ENCODE results near the gene SGIP1. TPM values are rescaled to one million over a fixed set of nuclear protein-coding genes. Genes with fewer than 3 reads are reported as not detected.

The SGIP1 gene
- total RNA-seq, 1 donor from 2014 or later: 11.9 TPM

- Mint-ChIP-seq H3K27me3 (ENCODE audit: low read depth) (peaks cover 18% of the 10 kb centered on the region), H3K36me3 (no peaks in the 10 kb centered on the region), H3K27ac (no peak overlapping the region), H3K9me3 (no peaks in the 10 kb centered on the region), H3K4me1 (no peaks in the 10 kb centered on the region), H3K4me3 (no peak overlapping the region)
- DNase-seq (ENCODE audit: low spot score in 2 of 2, unreplicated experiment in 2 of 2): no peak
- TF ChIP-seq CTCF (IDR thresholded peaks at IDR 0.05; ENCODE audit: unreplicated experiment): no peak
Measured at GRCh38 chr1:66641891-66642473, 108.0 kb downstream of the SGIP1 start.

- H3K36me3 Mint-ChIP-seq: no peaks in the 10 kb centered on the region
- no peak for TF ChIP-seq CTCF (IDR thresholded peaks at IDR 0.05; ENCODE audit: unreplicated experiment)
- H3K4me3 Mint-ChIP-seq: no peak overlapping the region
- no peaks in the 10 kb centered on the region for H3K9me3 Mint-ChIP-seq
- H3K27ac Mint-ChIP-seq: no peak overlapping the region
- H3K4me1 Mint-ChIP-seq: no peaks in the 10 kb centered on the region
- no peak for DNase-seq (ENCODE audit: low spot score in 2 of 2, unreplicated experiment in 2 of 2)
- peaks cover 20% of the 10 kb centered on the region for H3K27me3 Mint-ChIP-seq (ENCODE audit: low read depth)
Measured at GRCh38 chr1:66642992-66643391, 109.0 kb downstream of the SGIP1 start.

- no peaks in the 10 kb centered on the region for H3K4me1 Mint-ChIP-seq
Measured at GRCh38 chr1:66644331-66644730, 110.4 kb downstream of the SGIP1 start.

GRCh38 chr1:66648901-66649595 is 115.1 kb downstream of the SGIP1 start:
- no peak overlapping the region for H3K27ac Mint-ChIP-seq
- no peak for TF ChIP-seq CTCF (IDR thresholded peaks at IDR 0.05; ENCODE audit: unreplicated experiment)
- peaks cover 5% of the 10 kb centered on the region for H3K9me3 Mint-ChIP-seq
- H3K4me3 Mint-ChIP-seq: no peak overlapping the region
- DNase-seq (ENCODE audit: low spot score in 2 of 2, unreplicated experiment in 2 of 2): no peak
- no peaks in the 10 kb centered on the region for H3K36me3 Mint-ChIP-seq
- H3K4me1 Mint-ChIP-seq: peaks cover 7% of the 10 kb centered on the region
- peaks cover 24% of the 10 kb centered on the region for H3K27me3 Mint-ChIP-seq (ENCODE audit: low read depth)

More at GRCh38 chr1:66644331-66644730, 110.4 kb downstream of the SGIP1 start:
- Mint-ChIP-seq H3K27me3 (ENCODE audit: low read depth) (peaks cover 27% of the 10 kb centered on the region), H3K9me3 (no peaks in the 10 kb centered on the region), H3K4me3 (no peak overlapping the region), H3K36me3 (no peaks in the 10 kb centered on the region), H3K27ac (no peak overlapping the region)
- no peak for TF ChIP-seq CTCF (IDR thresholded peaks at IDR 0.05; ENCODE audit: unreplicated experiment)
- no peak for DNase-seq (ENCODE audit: low spot score in 2 of 2, unreplicated experiment in 2 of 2)

GRCh38 chr1:66652556-66652955 is 118.6 kb downstream of the SGIP1 start:
- no peak overlapping the region for H3K27ac Mint-ChIP-seq
- peaks cover 12% of the 10 kb centered on the region for H3K27me3 Mint-ChIP-seq (ENCODE audit: low read depth)
- no peaks in the 10 kb centered on the region for H3K36me3 Mint-ChIP-seq
- TF ChIP-seq CTCF (IDR thresholded peaks at IDR 0.05; ENCODE audit: unreplicated experiment): no peak
- H3K9me3 Mint-ChIP-seq: peaks cover 5% of the 10 kb centered on the region
- H3K4me3 Mint-ChIP-seq: no peak overlapping the region
- DNase-seq (ENCODE audit: low spot score in 2 of 2, unreplicated experiment in 2 of 2): no peak
- H3K4me1 Mint-ChIP-seq: peaks cover 7% of the 10 kb centered on the region

All from mesothelial cell of epicardium (in vitro differentiated cells).